ENCODE results near the gene HSD17B11. TPM values are rescaled to one million over a fixed set of nuclear protein-coding genes. Genes with fewer than 3 reads are reported as not detected.
"Not testable (repeated sequence)": the region's sequence is repeated elsewhere in the genome, so short reads cannot be mapped to it uniquely, and the experiment has no call there.

HSD17B11 gene
- total RNA-seq, 2 donors from 2014 or later = 21.4 to 105 TPM

- Histone ChIP-seq H3K4me3 (no peak overlapping the region), H3K4me1 (peaks cover 29% of the 10 kb centered on the region), H3K27ac (peak overlapping the region in 2 of 4 donors; percentile 45 to 67), H3K36me3 (replicated peaks in 1 of 2; ENCODE audit: insufficient read depth in 1 of 2, low read depth in 2 of 2) (no peaks in the 10 kb centered on the region), H3K9me3 (no peaks in the 10 kb centered on the region), H3K27me3 (no peaks in the 10 kb centered on the region)
- 86 to 93% methylated on average over 3 of the region's 3 CpGs for WGBS, 2 donors
- no peak for ATAC-seq
- DNase-seq = no peak
- TF ChIP-seq POLR2A (IDR thresholded peaks at IDR 0.05) (no peak), CTCF (IDR thresholded peaks at IDR 0.05) (no peak)
- intact Hi-C loops (cut with DNase I) = no loop called here
Measured at GRCh38 chr4:87316961-87317360, 74.0 kb downstream of the HSD17B11 start.

GRCh38 chr4:87315000-87315399 is 76.0 kb downstream of the HSD17B11 start:
- Histone ChIP-seq H3K4me1 (peaks cover 39% of the 10 kb centered on the region), H3K27ac (peak overlapping the region; percentile 73 to 83 (median 78))
- H3K36me3 ChIP-seq (replicated peaks in 1 of 2; ENCODE audit: insufficient read depth in 1 of 2, low read depth in 2 of 2); H3K9me3 ChIP-seq; ATAC-seq; H3K4me3 ChIP-seq; H3K27me3 ChIP-seq; intact Hi-C loops (cut with DNase I); DNase-seq: not testable (repeated sequence)
- WGBS, 2 donors = 52 to 60% methylated on average over 4 of the region's 4 CpGs

DNA sequence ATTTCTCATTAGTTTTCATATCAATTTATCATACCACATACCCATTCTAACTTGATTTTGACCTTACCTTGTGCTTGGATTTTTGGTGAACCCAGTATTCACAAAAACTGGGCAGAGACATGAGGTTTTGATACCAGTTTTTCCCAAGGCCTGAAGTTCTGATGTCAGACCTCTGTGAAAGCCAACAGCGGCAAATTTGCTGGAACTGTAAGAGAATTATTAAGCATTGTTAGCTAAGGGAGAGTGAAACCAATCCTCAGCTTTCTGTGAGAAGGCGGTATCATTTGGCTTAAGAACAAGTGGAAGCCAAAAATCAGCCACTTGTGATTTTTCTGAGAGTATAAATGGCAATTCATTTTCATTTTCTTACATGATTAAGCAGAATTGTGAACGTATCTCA is 77.2 kb downstream of the HSD17B11 start:
- Histone ChIP-seq H3K9me3 (no peaks in the 10 kb centered on the region), H3K4me3 (no peak overlapping the region), H3K27ac (peak overlapping the region; percentile 73 to 83 (median 78)), H3K27me3 (no peaks in the 10 kb centered on the region), H3K36me3 (replicated peaks in 1 of 2; ENCODE audit: insufficient read depth in 1 of 2, low read depth in 2 of 2) (no peaks in the 10 kb centered on the region), H3K4me1 (peaks cover 39% of the 10 kb centered on the region)
- 35 to 47% methylated on average over 3 of the region's 3 CpGs for WGBS, 2 donors
- ATAC-seq (peak; percentile 81), DNase-seq (peak; percentile 58 to 80 (median 63))
- TF ChIP-seq CTCF (IDR thresholded peaks at IDR 0.05) (no peak), POLR2A (IDR thresholded peaks at IDR 0.05) (peak in 1 of 3 donors; percentile 32)
- intact Hi-C loops (cut with DNase I) = no loop called here

DNA sequence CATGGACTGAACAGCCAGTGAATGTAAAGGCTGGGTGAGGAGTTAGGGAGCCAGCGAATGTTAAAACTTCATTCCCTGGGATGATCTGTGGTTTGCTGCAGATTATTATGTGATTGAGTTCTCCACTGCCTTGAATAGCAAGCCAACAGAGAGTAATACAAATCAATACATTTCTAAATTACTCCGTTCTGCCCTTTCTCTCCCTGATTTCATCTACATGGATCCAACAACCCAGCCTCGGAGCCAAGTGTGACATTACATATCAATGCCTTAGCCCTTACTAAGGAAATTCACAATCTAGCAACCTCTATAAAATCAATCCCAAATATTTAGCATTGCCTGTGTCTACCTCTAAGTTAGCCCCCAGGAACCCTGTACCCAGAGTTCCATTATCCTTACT is 79.3 kb downstream of the HSD17B11 start:
- no peak overlapping the region for H3K4me3 ChIP-seq
- ATAC-seq (no peak), DNase-seq (no peak)
- intact Hi-C loops (cut with DNase I) = no loop called here
- H3K27me3 ChIP-seq = no peaks in the 10 kb centered on the region
- H3K27ac ChIP-seq = no peak overlapping the region
- peaks cover 34% of the 10 kb centered on the region for H3K4me1 ChIP-seq
- no peaks in the 10 kb centered on the region for H3K36me3 ChIP-seq (replicated peaks in 1 of 2; ENCODE audit: insufficient read depth in 1 of 2, low read depth in 2 of 2)
- H3K9me3 ChIP-seq = no peaks in the 10 kb centered on the region
- WGBS, 2 donors = 92 to 94% methylated on average over 3 of the region's 3 CpGs
- TF ChIP-seq CTCF (IDR thresholded peaks at IDR 0.05) (no peak), POLR2A (IDR thresholded peaks at IDR 0.05) (no peak)

GRCh38 chr4:87310691-87311335 is 80.2 kb downstream of the HSD17B11 start:
- TF ChIP-seq POLR2A (IDR thresholded peaks at IDR 0.05) (no peak), CTCF (IDR thresholded peaks at IDR 0.05) (no peak)
- WGBS, 2 donors = 46 to 55% methylated on average over 4 of the region's 4 CpGs
- Histone ChIP-seq H3K4me1 (peaks cover 34% of the 10 kb centered on the region), H3K27me3 (no peaks in the 10 kb centered on the region), H3K36me3 (replicated peaks in 1 of 2; ENCODE audit: insufficient read depth in 1 of 2, low read depth in 2 of 2) (no peaks in the 10 kb centered on the region), H3K4me3 (no peak overlapping the region), H3K27ac (no peak overlapping the region), H3K9me3 (no peaks in the 10 kb centered on the region)
- intact Hi-C loops (cut with DNase I) = no loop called here
- no peak for ATAC-seq
- DNase-seq = no peak

Data from body of pancreas (tissue), 4 donors.